ENCODE data around the gene EPAS1.

EPAS1 gene

DNA sequence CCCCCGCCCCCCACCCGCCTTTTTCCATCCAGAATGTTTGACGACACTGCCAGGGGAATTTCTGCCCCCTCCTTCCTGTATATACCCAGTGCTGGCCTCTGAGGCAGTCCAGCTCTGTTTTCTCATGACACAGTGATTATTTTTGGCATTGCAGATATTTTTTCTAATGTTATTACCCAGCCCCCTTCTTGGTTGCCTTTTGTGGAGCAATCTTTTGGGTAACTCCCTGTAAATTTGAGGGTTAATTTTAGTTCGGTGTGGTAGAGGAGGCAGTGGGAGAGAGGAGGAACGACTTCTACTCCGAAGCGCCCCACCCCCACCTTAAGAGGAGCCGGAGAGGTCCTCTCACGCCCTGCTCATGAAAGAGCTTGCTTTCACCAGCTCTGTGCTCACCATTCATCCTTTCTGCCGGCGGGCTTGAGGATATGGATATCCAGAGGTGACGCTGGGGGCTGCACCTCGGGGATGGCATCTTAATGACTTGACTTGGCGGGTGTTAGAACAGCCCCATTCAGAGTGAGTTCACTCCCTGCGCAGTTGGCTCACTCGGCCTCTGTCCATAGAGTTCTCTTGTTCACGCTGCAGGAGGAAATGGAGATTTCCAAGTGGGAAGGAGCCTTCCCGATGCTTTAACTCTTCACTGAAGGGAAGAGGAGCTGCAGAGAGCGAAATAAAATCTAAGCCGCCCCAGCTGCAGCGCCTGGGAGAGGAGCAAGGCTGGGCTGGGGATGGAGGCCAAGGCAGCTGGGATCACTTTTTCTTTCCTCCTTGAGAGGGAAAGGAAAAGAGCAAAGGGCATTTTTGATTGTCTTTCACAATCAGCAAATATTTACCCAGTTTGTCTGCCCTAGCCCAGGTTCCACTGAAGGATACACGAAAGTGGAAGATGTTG, 38.4 kb downstream of the EPAS1 start:
- intact Hi-C loops (cut with DNase I): no loop called here
- DNase-seq: peak in 8 of 10 donors; percentile 13 to 87 (median 38)

DNA sequence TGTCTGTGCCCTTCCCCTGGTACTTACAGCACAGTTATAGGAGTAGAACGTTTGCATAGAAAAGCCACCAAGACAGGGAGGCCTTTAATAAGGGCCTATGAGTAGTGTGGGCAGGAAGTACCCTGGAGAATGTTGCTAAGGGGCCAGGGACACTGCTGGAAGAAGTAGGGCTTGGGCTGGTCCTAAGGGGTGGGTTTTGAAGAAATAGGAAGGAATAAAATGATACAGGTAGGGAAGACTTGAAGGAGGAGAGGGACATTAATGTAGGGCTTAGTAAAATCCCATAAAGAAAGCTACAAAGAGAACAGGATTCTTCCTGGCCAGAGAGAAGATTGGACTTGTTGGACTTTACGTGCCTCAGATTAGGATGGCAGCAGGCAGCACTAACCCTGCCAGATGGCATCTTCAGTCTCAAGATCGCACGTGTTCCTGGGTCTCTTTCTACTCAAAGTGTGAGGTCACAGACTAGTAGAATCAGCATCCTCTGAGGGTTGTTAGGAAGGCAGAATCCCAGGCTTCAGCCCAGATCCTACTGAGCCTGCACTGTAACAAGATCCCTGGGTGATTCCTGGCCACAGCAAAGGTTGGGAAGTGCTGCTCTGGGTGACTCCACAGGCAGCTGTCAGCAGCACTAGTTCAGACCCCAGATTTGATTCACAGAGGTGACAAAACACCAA, 39.2 kb downstream of the EPAS1 start:
- intact Hi-C loops (cut with DNase I): no loop called here
- DNase-seq: no peak

DNA sequence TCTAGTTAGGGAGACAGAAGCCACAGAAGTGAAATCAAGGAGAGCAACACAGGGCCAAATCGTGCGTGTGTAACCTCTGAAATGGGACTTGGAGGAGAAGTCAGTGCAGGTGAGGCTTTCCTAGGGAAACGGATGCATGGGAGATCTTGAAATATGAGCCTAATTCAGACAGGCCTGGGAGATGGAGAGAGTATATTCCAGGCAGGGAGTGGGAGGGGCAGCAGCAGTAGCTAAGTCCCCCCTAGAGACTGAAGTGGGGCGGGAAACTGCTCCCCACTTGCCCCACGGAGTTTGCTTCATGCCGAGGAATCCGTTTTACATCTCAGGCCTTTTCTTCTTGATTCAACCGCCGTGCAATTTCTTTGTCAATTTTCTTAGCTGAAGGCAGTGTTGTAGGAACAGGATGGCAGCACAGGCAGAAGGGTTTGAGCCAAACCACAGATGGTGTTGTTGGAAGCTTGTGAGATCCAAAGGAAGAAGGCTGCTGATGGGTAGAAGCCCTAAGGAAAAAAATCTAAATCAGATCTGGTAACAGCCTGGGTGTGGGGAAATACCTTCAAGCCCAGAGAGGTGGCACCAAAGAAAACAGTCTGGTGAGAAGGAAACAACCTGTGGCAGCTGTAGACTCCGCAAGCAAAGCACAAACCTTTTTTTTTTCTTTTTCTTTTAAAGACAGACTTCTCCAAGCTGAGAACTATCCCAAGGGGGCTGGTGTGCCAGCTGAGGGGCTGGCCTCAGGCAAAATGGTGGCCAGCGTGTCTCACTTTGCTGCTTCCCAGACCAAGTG, 40.2 kb downstream of the EPAS1 start:
- intact Hi-C loops (cut with DNase I): no loop called here
- DNase-seq: peak in 1 of 10 donors; percentile 25

DNA sequence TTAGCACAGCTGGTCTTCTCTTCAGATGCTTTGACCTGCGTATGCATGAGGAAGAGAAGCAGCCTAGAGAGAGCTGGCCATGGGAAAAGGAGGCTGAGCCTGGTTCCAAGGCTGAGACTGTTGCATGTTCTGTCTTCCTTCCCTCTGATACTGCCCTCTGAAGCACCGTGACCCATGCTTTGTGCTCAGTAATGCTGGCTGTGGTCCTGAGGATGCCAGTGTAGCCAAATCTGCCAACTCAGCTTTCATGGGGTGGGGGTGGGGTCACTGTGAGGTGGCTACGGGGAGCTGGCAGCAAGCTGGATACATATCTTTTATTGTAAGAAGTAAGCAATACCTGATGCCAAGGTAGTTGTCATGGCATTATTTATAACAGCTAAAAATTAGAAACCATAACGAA, 41.5 kb downstream of the EPAS1 start:
- intact Hi-C loops (cut with DNase I): no loop called here
- DNase-seq: no peak

DNA sequence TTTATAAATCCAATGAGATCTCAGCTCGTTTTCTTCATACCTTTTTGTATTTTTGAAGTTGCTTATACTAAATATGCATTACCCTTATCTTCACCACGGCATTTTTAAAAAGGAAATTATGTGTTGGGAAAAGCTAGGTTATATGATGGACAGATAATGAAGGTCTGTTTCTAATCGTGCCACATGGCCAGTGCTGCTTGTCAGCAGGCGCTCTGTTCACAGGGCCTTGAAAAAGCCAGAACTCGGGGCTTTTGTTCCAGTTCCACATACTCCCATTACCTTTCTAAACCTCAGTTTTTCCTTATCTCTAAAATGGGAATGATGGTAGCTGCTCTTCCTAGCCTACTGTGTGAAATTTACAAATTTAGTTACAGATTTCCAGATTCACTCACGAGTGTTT, 42.0 kb downstream of the EPAS1 start:
- DNase-seq: no peak
- intact Hi-C loops (cut with DNase I): no loop called here

DNA sequence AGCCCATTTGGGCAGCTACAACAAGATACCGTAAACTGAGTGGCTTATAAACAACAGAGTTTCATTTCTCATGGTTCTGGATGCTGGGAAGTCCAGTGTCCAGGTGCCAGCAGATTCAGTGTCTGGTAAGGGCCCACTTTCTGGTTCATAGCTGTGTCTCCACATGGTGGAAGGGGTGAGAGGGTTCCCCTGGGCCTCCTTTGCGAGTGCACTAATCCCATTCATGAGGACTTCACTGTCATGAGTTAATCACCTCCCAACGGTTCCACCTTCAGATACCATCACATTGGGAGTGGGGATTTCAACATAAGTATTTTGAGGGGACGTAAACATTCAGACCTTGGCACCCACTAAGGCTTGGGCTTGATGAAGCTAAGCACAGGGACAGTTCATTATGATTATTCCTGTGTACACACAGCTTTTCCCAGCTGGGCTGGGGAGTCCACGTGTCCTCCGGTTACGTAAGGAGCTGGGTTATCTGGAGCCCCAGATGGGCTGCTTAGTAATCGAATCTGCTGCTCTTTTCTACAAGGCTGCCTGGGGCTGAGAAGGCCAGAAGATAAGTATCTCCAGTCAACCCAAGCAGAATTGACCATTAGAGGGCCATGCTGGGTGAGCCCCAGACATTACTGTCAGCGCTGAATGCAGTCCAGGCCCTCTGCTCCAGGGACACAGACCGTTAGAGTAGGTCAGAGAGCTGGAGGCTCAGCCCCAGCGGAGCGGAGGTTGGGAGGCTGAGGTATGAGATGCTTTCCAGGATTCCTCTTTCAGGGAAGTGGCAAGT, 42.7 kb downstream of the EPAS1 start:
- no peak for DNase-seq
- intact Hi-C loops (cut with DNase I): no loop called here

DNA sequence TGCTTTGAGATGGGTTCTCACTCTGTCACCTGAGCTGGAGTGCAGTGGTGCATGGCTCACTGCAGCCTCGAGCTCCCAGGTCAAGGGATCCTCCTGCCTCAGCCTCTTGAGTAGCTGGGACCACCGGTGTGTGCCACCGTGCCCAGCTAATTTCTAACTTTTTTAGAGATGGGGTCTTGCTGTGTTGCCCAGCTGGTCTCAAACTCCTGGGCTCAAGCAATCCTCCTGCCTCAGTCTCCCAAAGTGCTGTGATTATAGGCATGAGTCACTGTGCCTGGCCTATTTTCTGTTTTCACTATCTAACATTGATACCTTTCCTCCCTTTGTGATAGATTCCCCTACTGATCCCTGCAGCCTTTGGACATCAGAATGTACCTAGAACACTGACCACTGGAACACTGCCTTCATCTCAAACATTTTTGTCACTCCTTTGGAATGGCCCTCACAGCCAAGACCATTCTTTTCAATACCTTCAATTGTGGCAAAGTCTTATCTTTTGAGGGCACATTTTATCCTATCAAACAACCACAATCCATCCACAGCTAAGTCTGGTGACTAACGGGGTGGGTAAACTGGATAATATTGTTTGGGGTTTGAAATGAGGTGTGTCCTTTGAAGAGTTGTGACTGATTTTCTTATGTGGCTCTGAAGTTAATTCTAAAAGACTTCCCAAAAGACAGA, 43.7 kb downstream of the EPAS1 start:
- intact Hi-C loops (cut with DNase I): no loop called here
- DNase-seq: no peak

DNA sequence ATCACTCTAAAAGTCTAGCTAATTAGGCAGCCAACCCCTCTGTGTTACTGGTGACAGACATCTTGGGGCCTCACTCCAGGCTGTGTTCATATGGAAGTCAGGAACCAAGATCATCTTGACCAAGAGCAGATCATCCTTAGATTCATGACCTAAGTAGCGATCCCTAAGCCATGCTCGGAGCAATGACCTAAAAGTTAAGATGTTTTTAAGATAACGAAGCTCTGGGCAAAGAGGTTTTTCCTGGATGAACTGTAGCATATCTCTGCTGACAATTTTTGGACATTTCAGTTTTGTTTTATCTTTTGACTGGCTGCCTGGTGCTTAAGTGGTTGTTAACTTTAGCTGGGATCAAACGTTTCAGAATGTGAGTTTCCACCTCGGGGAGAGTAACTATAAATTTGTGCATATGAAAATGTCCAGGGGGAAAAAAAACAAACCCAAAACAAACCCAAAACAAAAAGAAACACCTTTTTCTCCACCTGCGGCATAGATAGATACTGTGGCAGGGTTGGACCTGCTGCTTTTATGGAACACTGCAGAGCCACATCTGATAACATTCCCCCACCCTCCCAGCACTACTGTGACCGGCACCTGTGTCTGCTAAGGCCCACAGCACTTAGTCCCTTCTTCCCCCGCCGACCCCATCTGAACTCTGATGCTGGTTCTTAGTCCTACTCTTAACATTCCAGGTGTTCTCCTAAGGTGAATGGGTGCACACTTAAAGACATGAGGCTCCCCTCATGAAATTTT, 45.5 kb downstream of the EPAS1 start:
- intact Hi-C loops (cut with DNase I): no loop called here
- DNase-seq: no peak

DNA sequence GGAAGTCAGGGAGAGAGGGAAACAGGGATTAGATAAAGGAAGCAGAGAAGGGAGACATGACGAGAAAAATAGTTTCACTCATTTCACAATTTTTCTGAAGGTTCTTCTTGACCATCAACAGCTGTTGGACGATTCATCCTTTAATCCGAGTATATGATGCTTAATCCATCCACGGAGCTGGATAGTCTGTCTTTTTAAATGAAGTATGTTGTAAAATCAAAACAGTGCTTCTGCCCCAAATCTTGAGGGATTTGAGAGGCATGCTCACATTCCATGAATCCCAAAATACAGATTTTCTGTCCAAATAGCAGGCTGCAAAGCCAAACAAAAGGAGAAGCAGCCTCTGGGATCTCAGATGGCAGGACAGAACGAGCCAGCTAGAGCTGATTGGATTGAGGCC, 47.5 kb downstream of the EPAS1 start:
- DNase-seq: no peak
- intact Hi-C loops (cut with DNase I): no loop called here

DNA sequence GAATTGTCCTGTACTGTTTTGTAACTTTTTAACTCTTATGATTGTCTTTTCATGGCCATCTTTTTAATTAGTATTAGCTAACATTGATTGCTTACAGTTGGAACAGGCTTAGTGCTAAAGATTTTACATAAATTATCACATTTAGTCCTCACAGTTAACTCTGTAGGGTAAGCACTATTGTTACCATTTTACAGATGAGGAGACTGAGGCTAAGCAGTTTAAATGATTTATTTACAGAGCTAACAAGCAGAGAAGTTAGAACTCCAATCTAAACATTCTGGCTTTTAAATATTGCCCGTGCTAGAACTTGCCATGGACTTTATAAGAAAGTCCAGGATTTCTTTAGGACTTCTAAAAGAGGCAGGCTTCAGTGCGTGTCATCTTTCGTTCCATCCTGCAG, 48.6 kb downstream of the EPAS1 start:
- intact Hi-C loops (cut with DNase I): no loop called here
- DNase-seq: no peak

DNA sequence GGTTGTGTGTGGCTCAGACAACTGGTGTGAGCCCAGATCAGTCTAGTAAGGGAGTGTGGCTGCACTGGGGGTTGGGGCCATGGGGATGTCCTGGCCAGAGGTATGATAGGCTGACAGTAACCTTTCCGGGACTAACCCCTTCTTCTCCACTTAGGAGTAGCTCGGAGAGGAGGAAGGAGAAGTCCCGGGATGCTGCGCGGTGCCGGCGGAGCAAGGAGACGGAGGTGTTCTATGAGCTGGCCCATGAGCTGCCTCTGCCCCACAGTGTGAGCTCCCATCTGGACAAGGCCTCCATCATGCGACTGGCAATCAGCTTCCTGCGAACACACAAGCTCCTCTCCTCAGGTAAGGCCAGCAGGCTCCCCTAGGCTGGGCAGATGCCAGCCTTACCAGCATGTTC, 49.5 kb downstream of the EPAS1 start:
- no peak for DNase-seq
- intact Hi-C loops (cut with DNase I): no loop called here

DNA sequence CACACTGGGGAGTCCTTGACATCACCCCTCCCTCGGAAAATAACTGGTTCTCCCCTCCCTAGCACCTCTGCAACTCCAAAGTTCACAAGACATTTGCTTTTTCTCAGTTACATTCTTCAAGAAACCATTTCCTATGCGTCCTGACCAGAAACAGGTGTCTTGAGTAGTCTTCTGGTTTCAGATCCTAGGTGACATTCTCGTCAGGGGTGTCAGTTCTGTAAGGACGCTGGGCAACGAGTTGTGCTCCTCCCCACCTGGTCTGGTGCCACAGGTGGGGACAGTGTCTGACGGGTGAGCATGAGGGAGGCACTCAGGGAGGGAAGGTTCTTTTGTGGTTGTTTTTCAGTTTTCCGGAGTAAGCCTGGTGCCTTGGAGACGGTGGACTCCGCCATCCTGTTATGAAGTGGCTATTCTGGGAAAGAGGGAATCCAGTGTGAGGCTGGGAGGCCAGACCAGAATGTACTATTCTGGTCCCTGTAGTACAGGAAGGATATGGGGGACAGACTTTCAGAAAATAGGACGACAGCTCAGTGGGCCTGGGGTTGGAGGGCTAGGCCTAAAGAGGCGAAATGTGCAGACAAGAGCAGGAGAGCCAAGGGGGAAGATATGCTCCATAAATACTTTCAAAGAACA, 50.6 kb downstream of the EPAS1 start:
- intact Hi-C loops (cut with DNase I): no loop called here
- DNase-seq: no peak

DNA sequence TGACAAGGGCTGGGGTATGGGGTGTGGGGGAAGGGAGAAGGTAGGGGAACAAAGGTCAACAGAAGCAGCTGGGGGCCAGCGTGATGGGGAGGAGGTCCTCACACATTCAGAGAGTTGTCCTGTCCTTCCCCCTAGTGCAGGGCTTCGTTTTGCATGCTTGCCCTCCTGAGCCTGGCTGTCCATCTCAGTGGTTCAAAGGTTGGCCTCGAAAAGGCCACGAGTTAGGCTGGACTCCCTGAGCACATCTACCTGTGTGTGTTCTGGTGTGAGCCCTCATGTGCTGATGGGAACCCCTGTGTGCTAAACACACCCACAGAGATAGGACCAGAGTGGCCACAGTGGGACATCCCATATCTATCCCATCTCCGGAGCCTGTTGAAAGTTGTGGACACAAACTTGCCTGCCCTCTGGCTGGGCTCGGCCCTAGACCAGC, 51.9 kb downstream of the EPAS1 start:
- DNase-seq: no peak
- intact Hi-C loops (cut with DNase I): no loop called here

DNA sequence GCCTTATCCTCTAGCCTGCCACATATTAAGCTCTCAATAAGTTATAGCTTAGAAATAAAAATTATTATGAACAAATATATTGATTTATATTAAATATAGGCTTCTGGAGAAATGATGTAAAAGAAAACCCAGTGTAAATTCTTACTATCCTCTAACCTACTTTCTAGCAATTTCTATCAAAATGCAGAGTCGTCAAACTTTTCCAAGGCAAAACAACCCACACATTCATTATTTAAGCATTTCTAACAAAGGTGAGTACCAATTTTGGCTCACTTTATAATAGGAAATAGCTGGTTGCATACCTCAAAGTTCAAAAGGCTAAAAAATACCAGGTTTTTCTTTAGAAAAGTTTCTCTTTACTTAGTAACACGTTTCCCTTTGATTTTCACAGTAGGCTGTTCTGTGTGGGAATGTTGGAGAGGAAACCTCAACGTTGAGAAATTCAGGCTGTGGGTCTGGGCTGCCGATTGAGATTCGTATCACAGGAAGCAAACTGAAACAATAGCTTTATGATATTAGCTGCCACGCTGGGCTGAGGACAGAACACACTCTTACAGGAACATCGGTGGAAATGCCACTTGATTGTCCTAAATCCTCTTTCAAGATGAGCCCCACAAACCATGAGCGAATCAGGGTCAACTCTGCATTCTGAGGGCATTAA, 53.0 kb downstream of the EPAS1 start:
- intact Hi-C loops (cut with DNase I): no loop called here
- no peak for DNase-seq

DNA sequence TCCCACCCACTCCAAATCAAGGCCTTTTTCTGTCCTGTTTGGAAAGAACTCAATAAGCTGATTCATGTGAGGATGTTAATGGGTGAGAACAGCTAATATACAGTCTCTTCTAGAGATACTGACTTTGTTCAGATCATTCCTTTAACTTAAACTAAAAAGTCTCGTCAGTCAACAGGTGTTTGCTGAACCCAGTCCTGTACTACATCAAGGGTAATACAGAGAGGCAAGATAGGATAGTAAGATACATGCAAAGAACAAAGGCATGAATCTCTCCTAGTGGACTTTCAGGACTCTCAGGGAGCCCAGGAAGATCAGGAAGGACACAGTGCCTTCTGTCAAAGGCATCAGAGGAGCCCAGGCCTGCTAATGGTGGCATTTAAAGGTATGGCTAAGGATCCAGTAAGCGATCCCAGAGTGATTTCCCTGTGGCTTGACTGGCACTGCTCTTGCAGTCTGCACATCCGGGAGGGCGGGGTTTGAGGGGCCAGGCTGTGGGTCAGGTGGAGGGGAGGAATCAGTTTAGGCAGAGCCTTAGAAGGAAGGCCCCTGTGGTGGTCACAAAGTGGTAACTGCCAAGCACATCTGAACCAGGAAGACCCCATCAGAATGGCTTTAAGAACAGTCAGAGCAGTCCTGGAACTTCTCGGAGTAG, 54.0 kb downstream of the EPAS1 start:
- intact Hi-C loops (cut with DNase I): no loop called here

DNA sequence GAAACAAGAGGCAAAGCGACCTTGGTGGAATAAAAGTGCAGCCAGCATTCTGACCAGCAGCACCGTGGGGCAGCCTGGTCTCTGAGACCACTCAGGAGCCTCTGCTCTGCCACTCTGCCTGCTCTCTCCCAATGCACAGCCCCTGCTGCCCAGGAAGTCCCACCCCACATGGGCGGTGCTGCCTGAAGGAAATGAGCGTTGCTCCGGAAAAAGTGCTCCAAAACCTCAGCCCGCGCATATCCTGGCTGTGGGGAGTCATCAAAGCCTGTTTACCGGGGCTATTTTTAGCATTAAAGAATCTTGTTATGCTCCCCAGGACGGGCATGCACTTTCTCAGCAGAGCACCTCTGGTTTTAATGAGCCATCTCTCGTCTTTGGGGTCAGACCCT, 54.5 kb downstream of the EPAS1 start:
- intact Hi-C loops (cut with DNase I): no loop called here

More for the DNA sequence above, 54.0 kb downstream of the EPAS1 start:
- DNase-seq: no peak

DNA sequence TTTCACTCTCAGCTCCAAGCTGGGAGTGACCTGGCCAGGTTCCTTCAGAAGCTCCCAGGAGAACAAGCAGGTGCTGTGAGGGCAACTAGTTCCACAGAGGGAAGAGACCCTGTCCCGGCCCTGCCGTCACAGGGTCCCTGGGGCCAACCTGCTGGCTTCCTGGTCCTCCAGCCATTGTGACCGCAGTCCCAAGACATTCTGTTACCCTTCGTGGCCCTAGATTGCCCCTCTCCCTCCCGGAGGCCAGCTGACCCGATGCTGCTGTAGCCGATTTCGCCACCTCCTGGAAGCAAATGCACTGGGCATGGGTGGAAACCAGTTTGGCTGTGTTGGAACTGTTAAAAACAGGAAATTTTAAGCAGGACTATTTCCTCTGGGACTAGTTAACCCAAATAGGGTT, 55.4 kb downstream of the EPAS1 start:
- DNase-seq: peak in 1 of 10 donors; percentile 79

More for the DNA sequence above, 54.5 kb downstream of the EPAS1 start:
- DNase-seq: no peak

DNA sequence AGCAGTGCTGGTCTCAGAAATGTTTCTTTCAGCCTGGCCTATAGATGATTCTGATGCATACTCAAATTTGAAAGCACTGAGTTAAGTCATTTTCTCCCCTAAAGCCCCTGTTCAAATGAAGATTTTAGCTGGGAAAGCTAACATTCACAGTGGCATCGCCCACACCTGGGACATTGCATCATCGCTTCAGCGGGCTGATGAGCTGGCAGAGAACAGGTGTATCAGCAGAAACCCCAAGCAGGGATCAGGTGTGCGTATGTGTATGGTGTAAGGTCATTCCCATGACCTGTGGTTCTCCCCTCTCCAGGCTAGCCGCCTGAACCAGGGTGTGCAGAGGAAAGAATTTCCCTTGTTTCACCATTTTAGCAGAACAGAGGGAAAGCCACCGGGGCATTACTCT, 56.3 kb downstream of the EPAS1 start:
- DNase-seq: no peak
- intact Hi-C loops (cut with DNase I): no loop called here

More for the DNA sequence above, 55.4 kb downstream of the EPAS1 start:
- intact Hi-C loops (cut with DNase I): no loop called here
